CD4-positive, alpha-beta T cell treated with Interleukin-6 for 4 hours (primary cell): ENCODE measurements around the gene NLGN4Y.
"Not testable (repeated sequence)": the region's sequence is repeated elsewhere in the genome, so short reads cannot be mapped to it uniquely, and the experiment has no call there.

Source experiments
- DNase-seq: peaks from one replicate; pipeline ENCODE4 v3.0.0-alpha.2; 2020; ENCODE audit warnings: mixed read lengths

Gene NLGN4Y

GRCh38 chrY:14860448-14860847 is 336.1 kb downstream of the NLGN4Y start:
- DNase-seq: no peak

GRCh38 chrY:14861033-14861432 is 336.7 kb downstream of the NLGN4Y start:
- DNase-seq: not testable (repeated sequence)

- DNase-seq: no peak
Observed at GRCh38 chrY:14871971-14872370, 347.6 kb downstream of the NLGN4Y start.
